ENCODE results near the gene NABP2.

The NABP2 gene

GRCh38 chr12:56216461-56216860 is 7.7 kb upstream of the NABP2 start:
- no peak for DNase-seq

- no peak for DNase-seq
Measured at GRCh38 chr12:56219840-56220239, 4.3 kb upstream of the NABP2 start.

GRCh38 chr12:56220611-56221231 is 3.4 kb upstream of the NABP2 start:
- DNase-seq, result no peak

- peak; percentile 14 for DNase-seq
Measured at GRCh38 chr12:56221232-56221756, 2.8 kb upstream of the NABP2 start.

GRCh38 chr12:56221757-56222530 is 2.2 kb upstream of the NABP2 start, which contains the start of gene RNF41:
Gene RNF41 (minus strand): TSS chr12:56221922. CDS start chr12:56214047, 7,875 bp downstream.
- DNase-seq, result peak; percentile 94

- no peak for DNase-seq
Measured at GRCh38 chr12:56222531-56222895, 1.6 kb upstream of the NABP2 start.

GRCh38 chr12:56223571-56224101 is 506 bp upstream of the NABP2 start:
- DNase-seq, result no peak

GRCh38 chr12:56224954-56225353 is 812 bp downstream of the NABP2 start:
- DNase-seq, result no peak

- no peak for DNase-seq
Measured at GRCh38 chr12:56229082-56229481, 4.9 kb downstream of the NABP2 start.

- DNase-seq, result no peak
Measured at GRCh38 chr12:56229916-56230431, 5.8 kb downstream of the NABP2 start, which contains the start of gene SLC39A5. Gene SLC39A5 (plus strand): TSS chr12:56230051. CDS start chr12:56231275, 1,224 bp downstream.

GRCh38 chr12:56230432-56231183 is 6.5 kb downstream of the NABP2 start:
- DNase-seq, result no peak

- no peak for DNase-seq
Measured at GRCh38 chr12:56231184-56231582, 7.0 kb downstream of the NABP2 start.

GRCh38 chr12:56234746-56235436 is 10.7 kb downstream of the NABP2 start:
- DNase-seq, result no peak

- DNase-seq, result no peak
Measured at GRCh38 chr12:56236091-56236490, 11.9 kb downstream of the NABP2 start.

GRCh38 chr12:56236985-56237384 is 12.8 kb downstream of the NABP2 start:
- DNase-seq, result no peak

- no peak for DNase-seq
Measured at GRCh38 chr12:56237552-56237951, 13.4 kb downstream of the NABP2 start.

GRCh38 chr12:56241424-56242303 is 17.5 kb downstream of the NABP2 start:
- no peak for DNase-seq

- no peak for DNase-seq
Measured at GRCh38 chr12:56242986-56243385, 18.8 kb downstream of the NABP2 start.

GRCh38 chr12:56243731-56244181 is 19.6 kb downstream of the NABP2 start:
- no peak for DNase-seq

- no peak for DNase-seq
Measured at GRCh38 chr12:56244494-56244893, 20.4 kb downstream of the NABP2 start.

- DNase-seq, result no peak
Measured at GRCh38 chr12:56247923-56248322, 23.8 kb downstream of the NABP2 start.

Measured in CD4-positive, alpha-beta T cell treated with Interleukin-6 for 4 hours (primary cell).